WTC11 (cell line): Measurements from ENCODE around the gene THBD.

ENCODE experiments used
- CTCF ChIP-seq: fragments of 200-600 bp; IDR thresholded peaks from 2 replicates; pipeline ENCODE4 v1.8.0; 2022; ENCODE audit warnings: antibody characterized with exemption
- ETV6 ChIP-seq: sonication (generic); formaldehyde crosslinking; IDR thresholded peaks from 2 replicates; pipeline ENCODE4 v1.8.1; 2022; ENCODE audit warnings: mild to moderate bottlenecking, missing genetic modification reagents
- FOXP1 ChIP-seq: sonication (generic); formaldehyde crosslinking; IDR thresholded peaks from 2 replicates; pipeline ENCODE4 v1.8.0; 2022; ENCODE audit warnings: missing genetic modification reagents, mild to moderate bottlenecking, moderate library complexity, borderline replicate concordance
- GABPB1 ChIP-seq: sonication (generic); formaldehyde crosslinking; IDR thresholded peaks from 2 replicates; pipeline ENCODE4 v1.8.1; 2023; ENCODE audit warnings: mild to moderate bottlenecking, missing genetic modification reagents
- HMGA2 ChIP-seq: fragments of 250-450 bp; sonication (Bioruptor Pico); IDR thresholded peaks from 2 replicates; pipeline ENCODE4 v1.4.0; 2021; ENCODE audit warnings: mild to moderate bottlenecking, moderate library complexity
- IRF1 ChIP-seq: sonication (generic); formaldehyde crosslinking; IDR thresholded peaks from 2 replicates; pipeline ENCODE4 v1.8.0; 2023; ENCODE audit warnings: missing genetic modification reagents
- JUN ChIP-seq: sonication (generic); formaldehyde crosslinking; IDR thresholded peaks from 2 replicates; pipeline ENCODE4 v1.8.0; 2023; ENCODE audit warnings: mild to moderate bottlenecking, missing genetic modification reagents
- MAX ChIP-seq: sonication (generic); formaldehyde crosslinking; IDR thresholded peaks from 2 replicates; pipeline ENCODE4 v1.8.0; 2022; ENCODE audit warnings: mild to moderate bottlenecking, missing genetic modification reagents
- MYBL2 ChIP-seq: sonication (generic); formaldehyde crosslinking; IDR thresholded peaks from 2 replicates; pipeline ENCODE4 v1.8.1; 2023; ENCODE audit warnings: mild to moderate bottlenecking, moderate library complexity, missing genetic modification reagents
- SMAD3 ChIP-seq: sonication (generic); formaldehyde crosslinking; IDR thresholded peaks from 2 replicates; pipeline ENCODE4 v1.8.0; 2022; ENCODE audit warnings: missing genetic modification reagents, mild to moderate bottlenecking, borderline replicate concordance
- SMAD4 ChIP-seq: sonication (generic); formaldehyde crosslinking; IDR thresholded peaks from 2 replicates; pipeline ENCODE4 v1.8.0; 2022; ENCODE audit warnings: mild to moderate bottlenecking, missing genetic modification reagents
- SP1 ChIP-seq: sonication (generic); formaldehyde crosslinking; conservative IDR thresholded peaks from 2 replicates; pipeline ENCODE4 v1.8.1; 2022; ENCODE audit warnings: missing genetic modification reagents
- ZNF232 ChIP-seq: sonication (generic); formaldehyde crosslinking; IDR thresholded peaks from 2 replicates; pipeline ENCODE4 v1.8.0; 2022; ENCODE audit warnings: mild to moderate bottlenecking, missing genetic modification reagents

GRCh38 chr20:23036371-23036770 is 13.1 kb downstream of the THBD start:
- TF ChIP-seq CTCF (no peak), SMAD4 (CRISPR knock-in tag) (no peak), MYBL2 (CRISPR knock-in tag) (no peak), MAX (no peak), SMAD3 (CRISPR knock-in tag) (no peak), ZNF232 (no peak), GABPB1 (CRISPR knock-in tag) (no peak), JUN (no peak), SP1 (CRISPR knock-in tag) (no peak), ETV6 (CRISPR knock-in tag) (no peak), HMGA2 (no peak), FOXP1 (CRISPR knock-in tag) (no peak), IRF1 (CRISPR knock-in tag) (no peak)
